ENCODE results near the gene DLGAP1.

DLGAP1 gene

GRCh38 chr18:3510896-3511295, 944.2 kb downstream of the DLGAP1 start:
- no peak for DNase-seq

- DNase-seq = no peak
Observed at GRCh38 chr18:3510024-3510423, 945.1 kb downstream of the DLGAP1 start.

GRCh38 chr18:3508576-3509549, 946.2 kb downstream of the DLGAP1 start:
- DNase-seq = no peak

GRCh38 chr18:3504637-3505036, 950.5 kb downstream of the DLGAP1 start:
- no peak for DNase-seq

- no peak for DNase-seq
Observed at GRCh38 chr18:3502650-3503049, 952.5 kb downstream of the DLGAP1 start.

GRCh38 chr18:3500016-3500415, 955.1 kb downstream of the DLGAP1 start:
- DNase-seq = no peak

GRCh38 chr18:3499501-3499900, 955.6 kb downstream of the DLGAP1 start:
- DNase-seq = no peak

- DNase-seq = peak in 1 of 2 donors; percentile 33
Observed at GRCh38 chr18:3498698-3499471, 956.2 kb downstream of the DLGAP1 start.

- DNase-seq = no peak
Observed at GRCh38 chr18:3495691-3496430, 959.2 kb downstream of the DLGAP1 start.

GRCh38 chr18:3494569-3494968, 960.5 kb downstream of the DLGAP1 start:
- no peak for DNase-seq

- DNase-seq = no peak
Observed at GRCh38 chr18:3494245-3494526, 960.9 kb downstream of the DLGAP1 start.

GRCh38 chr18:3493501-3494244, 961.4 kb downstream of the DLGAP1 start:
- DNase-seq = no peak

- no peak for DNase-seq
Observed at GRCh38 chr18:3492721-3493120, 962.4 kb downstream of the DLGAP1 start.

- no peak for DNase-seq
Observed at GRCh38 chr18:3491981-3492555, 963.0 kb downstream of the DLGAP1 start.

- no peak for DNase-seq
Observed at GRCh38 chr18:3489462-3489861, 965.6 kb downstream of the DLGAP1 start.

- DNase-seq = no peak
Observed at GRCh38 chr18:3486512-3486911, 968.6 kb downstream of the DLGAP1 start.

- no peak for DNase-seq
Observed at GRCh38 chr18:3485153-3486149, 969.7 kb downstream of the DLGAP1 start.

- DNase-seq = no peak
Observed at GRCh38 chr18:3482258-3482657, 972.8 kb downstream of the DLGAP1 start.

- no peak for DNase-seq
Observed at GRCh38 chr18:3481696-3482210, 973.4 kb downstream of the DLGAP1 start.

GRCh38 chr18:3480827-3481573, 974.1 kb downstream of the DLGAP1 start:
- DNase-seq = no peak

All from hippocampal formation (tissue), 2 donors.